GM12891 (cell line): ENCODE results near the gene E2F6.

Experiments
- POLR2A ChIP-seq: IDR thresholded peaks from 2 replicates; pipeline ENCODE4 v1.6.1; 2011; ENCODE audit warnings: low read depth, low read length, control low read depth
- POLR2AphosphoS5 ChIP-seq: IDR thresholded peaks from 2 replicates; pipeline ENCODE4 v1.6.1; 2011; ENCODE audit warnings: low read depth, low read length, control low read depth
- SPI1 ChIP-seq: IDR thresholded peaks from 2 replicates; pipeline ENCODE4 v1.6.1; 2011; ENCODE audit warnings: low read depth, low read length, control low read depth
- TAF1 ChIP-seq: IDR thresholded peaks from 2 replicates; pipeline ENCODE4 v1.6.1; 2011; ENCODE audit warnings: low read depth, low read length, control low read depth

- TF ChIP-seq POLR2A: no peak
- TF ChIP-seq POLR2AphosphoS5: no peak
- TF ChIP-seq TAF1: no peak
- no peak for TF ChIP-seq SPI1
Observed at GRCh38 chr2:11506611-11506969, 40.6 kb upstream of the E2F6 start.
